HepG2 (cell line): ENCODE data around the gene ESPNL. TPM values are rescaled to one million over a fixed set of nuclear protein-coding genes. Genes with fewer than 3 reads are reported as not detected.

Source experiments
- ATAC-seq: fragments of 200-7000 bp; cut with Tn5 transposase; 3 replicates; pipeline ENCODE4 v1.9.1; 2020; ENCODE audit warnings: mild to moderate bottlenecking, moderate library complexity
- BruUV-seq: library from RNA; stranded (reverse); fragments of 400-500 nt; replicated peaks from 2 replicates; lab custom pipeline; 2021; lab: Mats Ljungman, UMichigan
- CTCF ChIA-PET: fragments of 300-600 bp; formaldehyde crosslinking; extraction: SDS; loops from one replicate; lab custom pipeline; 2021; ENCODE audit warnings: low total read pairs, inconsistent platforms, low intra/inter-chr PET ratio; lab: Yijun Ruan, JAX
- POLR2A ChIA-PET: fragments of 350-600 bp; sonication (Branson Sonifier 250); formaldehyde crosslinking; loops from one replicate; lab custom pipeline; 2020; ENCODE audit warnings: antibody characterized with exemption, inconsistent platforms; lab: Yijun Ruan, JAX
- DNase-seq: peaks from one replicate; pipeline ENCODE4 v3.0.0-alpha.2; 2015; ENCODE audit warnings: low spot score
- FAIRE-seq: peaks from 3 replicates; lab custom pipeline; 2011; peaks lifted over from hg19 to GRCh38; lab: Jason Lieb, UNC
- H2AFZ ChIP-seq: one replicate; pipeline ENCODE4 v1.6.1; 2011; ENCODE audit warnings: low read length, inconsistent platforms
- H3K27ac ChIP-seq: fragments of 300-600 bp; 3 replicates; pipeline ENCODE4 v1.8.0; 2011; ENCODE audit warnings: mixed run types, mild to moderate bottlenecking, mixed read lengths, low read length, inconsistent platforms; ENCODE audit not compliant: insufficient read depth; ENCODE audit errors: extremely low read length
- H3K27me3 ChIP-seq, 2 experiments: fragments of 200-600 bp in 1 of 2; 2 replicates in 1 of 2; 3 replicates in 1 of 2; pipeline versions ENCODE4 v1.6.0 to v1.8.0; 2011; ENCODE audit warnings: low read length in 2 of 2, mild to moderate bottlenecking in 2 of 2, moderate library complexity in 2 of 2, inconsistent platforms in 1 of 2; ENCODE audit not compliant: insufficient read depth in 2 of 2, control insufficient read depth in 1 of 2
- H3K36me3 ChIP-seq, 2 experiments: fragments of 200-600 bp in 1 of 2; replicated peaks in 1 of 2; 2 replicates in 1 of 2; 3 replicates in 1 of 2; pipeline versions ENCODE4 v1.5.1 to v1.8.0; 2011; ENCODE audit warnings: low read length in 2 of 2, inconsistent platforms in 1 of 2; ENCODE audit not compliant: insufficient read depth in 2 of 2, control insufficient read depth in 1 of 2
- H3K4me1 ChIP-seq: 2 replicates; pipeline ENCODE4 v1.5.1; 2012; ENCODE audit warnings: low read length, inconsistent platforms; ENCODE audit not compliant: insufficient read depth
- H3K4me2 ChIP-seq: 2 replicates; pipeline ENCODE4 v1.6.0; 2011; ENCODE audit warnings: low read depth, low read length, inconsistent platforms
- H3K4me3 ChIP-seq, 3 experiments: fragments of 200-600 bp in 1 of 3; sonication (generic), shearing (Covaris generic) in 1 of 3; replicated peaks in 1 of 3; 2 replicates each; pipeline ENCODE4 v1.5.1; 2011 to 2016; ENCODE audit warnings: low read length in 3 of 3, inconsistent platforms in 2 of 3, low read depth in 2 of 3, mild to moderate bottlenecking in 2 of 3, control low read depth in 1 of 3, mixed read lengths in 1 of 3; ENCODE audit not compliant: insufficient read depth in 1 of 3
- H3K79me2 ChIP-seq: one replicate; pipeline ENCODE4 v1.6.1; 2011; ENCODE audit warnings: low read length, inconsistent platforms; ENCODE audit not compliant: insufficient read depth
- H3K9ac ChIP-seq: 2 replicates; pipeline ENCODE4 v1.6.0; 2011; ENCODE audit warnings: mild to moderate bottlenecking, low read depth, low read length, inconsistent platforms; ENCODE audit not compliant: insufficient read depth
- H3K9me3 ChIP-seq: 2 replicates; pipeline ENCODE4 v1.5.1; 2012; ENCODE audit warnings: mild to moderate bottlenecking, low read length
- H4K20me1 ChIP-seq: 2 replicates; pipeline ENCODE4 v1.6.0; 2011; ENCODE audit warnings: inconsistent platforms, mild to moderate bottlenecking, low read length, moderate library complexity; ENCODE audit not compliant: insufficient read depth
- AGO2 ChIP-seq: fragments of 200-400 bp; formaldehyde crosslinking; optimal IDR thresholded peaks from 2 replicates; pipeline ENCODE3; 2017; ENCODE audit warnings: mild to moderate bottlenecking, low read depth, low read length, moderate library complexity
- DBP ChIP-seq: sonication (generic); formaldehyde crosslinking; IDR thresholded peaks from 2 replicates; pipeline ENCODE4 v1.4.0; 2020; ENCODE audit warnings: missing genetic modification reagents; ENCODE audit errors: not compliant biosample characterization
- SETDB1 ChIP-seq: sonication (generic); formaldehyde crosslinking; IDR thresholded peaks from 2 replicates; pipeline ENCODE4 v1.5.1; 2020; ENCODE audit warnings: missing genetic modification reagents, mild to moderate bottlenecking, borderline replicate concordance
- TBX3 ChIP-seq: fragments of 450-650 bp; IDR thresholded peaks from 2 replicates; pipeline ENCODE4 v1.6.1; 2017; ENCODE audit warnings: antibody characterized with exemption, mild to moderate bottlenecking, inconsistent platforms, borderline replicate concordance
- WGBS: methylation state at CpG from one replicate; pipeline ENCODE4 v1.1.6; 2017; ENCODE audit warnings: low lambda C conversion rate; 5-methylcytosine and 5-hydroxymethylcytosine counted together
- in situ Hi-C: cut with HindIII; loops from 2 replicates; pipeline ENCODE4 v1.10.0; 2017; ENCODE audit warnings: low pct_unique_long_range_greater_than_20kb; ENCODE audit not compliant: extremely low pct_ligation_motif_present
- intact Hi-C: fragments of 100-400 bp; cut with micrococcal nuclease; formaldehyde crosslinking; loops from one replicate; pipeline ENCODE4 v1.10.0; 2022; ENCODE audit not compliant: unreplicated experiment
- polyA plus RNA-seq, 8 experiments: library from polyadenylated mRNA; depleted of rRNA in 3 of 8; stranded (reverse) in 7 of 8; unstranded in 1 of 8; fragments of >200 nt; fragmentation: Illumina TruSeq in 4 of 8; extraction: Trizol in 4 of 8; gene quantifications; 2 replicates each; pipeline versions ENCODE4 v1.2.1 to v1.2.3, GENCODE V29; 2011 to 2016; ENCODE audit warnings: low read depth in 4 of 8, missing spikeins in 1 of 8, mixed read lengths in 1 of 8; ENCODE audit not compliant: insufficient read depth in 1 of 8
- total RNA-seq, 5 experiments: library from RNA; depleted of rRNA; stranded (reverse); fragments of >200 nt; fragmentation: Illumina TruSeq; extraction: Trizol; gene quantifications; 2 replicates each; pipeline ENCODE4 v1.2.3, GENCODE V29; 2016; ENCODE audit warnings: low read depth in 1 of 5

Gene ESPNL
- total and polyA plus RNA-seq, 2 of the 13 experiments (the other 11 are each of a cell fraction or from before 2014, with no cell fraction given), result 0.45 to 0.80 TPM

GRCh38 chr2:238167761-238168160 lies 67.6 kb downstream of the ESPNL start (continued):
- TF ChIP-seq DBP (CRISPR knock-in tag), result no peak
- TF ChIP-seq SETDB1 (CRISPR knock-in tag), result no peak

GRCh38 chr2:238168196-238169047 lies 68.3 kb downstream of the ESPNL start:
- peaks cover 13% of the 10 kb centered on the region for H3K4me1 ChIP-seq
- POLR2A ChIA-PET, result no interaction called here
- H3K36me3 ChIP-seq, result peaks cover 23 to 40% of the 10 kb centered on the region in 2 experiments
- 98% methylated on average over 12 of the region's 13 CpGs for WGBS
- intact Hi-C loops, result no loop called here
- DNase-seq, result no peak
- H2AFZ ChIP-seq, result no peak overlapping the region
- H3K4me2 ChIP-seq, result no peak overlapping the region
- in situ Hi-C loops, result no loop called here
- H3K4me3 ChIP-seq, result no peak overlapping the region
- no peaks in the 10 kb centered on the region for H3K79me2 ChIP-seq
- BruUV-seq, result no TSS peak
- CTCF ChIA-PET, result no interaction called here
- no peak overlapping the region for H3K9ac ChIP-seq
- no peak for FAIRE-seq
- H3K9me3 ChIP-seq, result no peaks in the 10 kb centered on the region
- TF ChIP-seq AGO2, result peak; percentile 20
- TF ChIP-seq TBX3, result no peak
- H4K20me1 ChIP-seq, result no peaks in the 10 kb centered on the region
- no peak overlapping the region for H3K27ac ChIP-seq
- ATAC-seq, result no peak
- peaks cover 4 to 9% of the 10 kb centered on the region in 2 experiments; a peak in 4 of 5 replicates for H3K27me3 ChIP-seq
